A549 (cell line): ENCODE results near the gene KIF14.

Experiments used
- BHLHE40 ChIP-seq: IDR thresholded peaks from 2 replicates; pipeline ENCODE4 v1.6.1; 2012; ENCODE audit warnings: low read depth, low read length, inconsistent platforms
- CBX2 ChIP-seq: fragments of 200-600 bp; sonication (generic); IDR thresholded peaks from 2 replicates; pipeline ENCODE4 v1.6.1; 2016; ENCODE audit warnings: low read depth, mild to moderate bottlenecking, borderline replicate concordance
- EP300 ChIP-seq, 2 experiments: fragments of >200 bp; sonication (Bioruptor Twin); formaldehyde crosslinking; IDR thresholded peaks; 2 replicates in 1 of 2; 3 replicates in 1 of 2; pipeline ENCODE4 v1.6.1; 2016 to 2017
- JUN ChIP-seq, 2 experiments: fragments of >200 bp; sonication (Bioruptor Twin); formaldehyde crosslinking; IDR thresholded peaks; 2 replicates in 1 of 2; 3 replicates in 1 of 2; pipeline ENCODE4 v1.6.1; 2016 to 2017

- TF ChIP-seq JUN (IDR thresholded peaks at IDR 0.05), result peak; percentile 81 to 95
- TF ChIP-seq CBX2, result no peak
- TF ChIP-seq BHLHE40, result peak; percentile 50
- peak in 1 of 2 experiments; percentile 43; a peak in 1 of 5 replicates for TF ChIP-seq EP300 (IDR thresholded peaks at IDR 0.05)
These were observed 49.0 kb upstream of the KIF14 start, which contains the start of gene DDX59 for GRCh38 chr1:200669314-200670241.
